ENCODE results near the gene NTM. TPM values are rescaled to one million over a fixed set of nuclear protein-coding genes. Genes with fewer than 3 reads are reported as not detected.

NTM gene
- polyA plus RNA-seq, 1 donor (not counting 4 experiments of a cell fraction or from before 2014, with no cell fraction given), result 47.9 TPM

DNA sequence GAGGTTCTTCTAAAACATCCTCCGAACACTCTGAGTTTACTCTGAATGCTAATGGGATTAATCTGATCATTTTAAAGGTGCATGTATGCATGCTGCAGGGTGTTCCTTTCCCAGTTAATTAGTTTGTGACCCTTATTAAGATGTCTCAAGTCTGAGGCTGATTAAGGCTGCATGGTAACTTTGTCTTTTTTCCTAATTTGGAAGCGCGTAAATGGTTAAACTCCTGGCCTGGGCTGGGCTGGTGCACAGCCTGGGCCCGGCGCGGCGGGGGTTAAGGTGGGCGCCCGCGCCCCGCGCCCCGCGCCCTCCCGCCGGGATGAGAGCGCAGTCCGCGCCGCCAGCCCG, 539.7 kb downstream of the NTM start:
- Histone ChIP-seq H3K4me1 (ENCODE audit: control insufficient read depth, extremely low read depth, insufficient read depth, low read length) (peaks cover 45% of the 10 kb centered on the region), H4K20me1 (ENCODE audit: control insufficient read depth, extremely low read depth, insufficient read depth, low read length) (no peaks in the 10 kb centered on the region), H3K9me3 (ENCODE audit: control insufficient read depth, low read depth, low read length) (no peaks in the 10 kb centered on the region), H3K36me3 (ENCODE audit: control insufficient read depth in 2 of 2, extremely low read depth in 1 of 2, insufficient read depth in 2 of 2, low read length in 2 of 2) (peaks cover 0 to 3% of the 10 kb centered on the region in 2 experiments), H2AFZ (ENCODE audit: control insufficient read depth, low read length) (no peak overlapping the region), H3K27me3 (ENCODE audit: control insufficient read depth, extremely low read depth, insufficient read depth, low read length) (no peaks in the 10 kb centered on the region), H3K4me3 (ENCODE audit: control insufficient read depth in 2 of 3, extremely low read depth in 1 of 3, insufficient read depth in 2 of 3, low read depth in 1 of 3, low read length in 3 of 3) (peak overlapping the region; percentile 65 to 84 (median 70)), H3K9me1 (ENCODE audit: control insufficient read depth, extremely low read depth, insufficient read depth, low read length) (no peaks in the 10 kb centered on the region), H3K4me2 (ENCODE audit: control insufficient read depth, extremely low read depth, insufficient read depth, low read depth, low read length) (peak overlapping the region; percentile 89), H3K9ac (ENCODE audit: control insufficient read depth, extremely low read depth, insufficient read depth, low read length) (peak overlapping the region; percentile 73), H3K79me2 (ENCODE audit: control insufficient read depth, insufficient read depth, low read length) (peaks cover 51% of the 10 kb centered on the region), H3K27ac (ENCODE audit: control insufficient read depth, insufficient read depth, low read length) (peak overlapping the region; percentile 52)
- no peak for TF ChIP-seq EZH2 (IDR thresholded peaks at IDR 0.05; ENCODE audit: low read length)
- TF ChIP-seq, protein P1, sequence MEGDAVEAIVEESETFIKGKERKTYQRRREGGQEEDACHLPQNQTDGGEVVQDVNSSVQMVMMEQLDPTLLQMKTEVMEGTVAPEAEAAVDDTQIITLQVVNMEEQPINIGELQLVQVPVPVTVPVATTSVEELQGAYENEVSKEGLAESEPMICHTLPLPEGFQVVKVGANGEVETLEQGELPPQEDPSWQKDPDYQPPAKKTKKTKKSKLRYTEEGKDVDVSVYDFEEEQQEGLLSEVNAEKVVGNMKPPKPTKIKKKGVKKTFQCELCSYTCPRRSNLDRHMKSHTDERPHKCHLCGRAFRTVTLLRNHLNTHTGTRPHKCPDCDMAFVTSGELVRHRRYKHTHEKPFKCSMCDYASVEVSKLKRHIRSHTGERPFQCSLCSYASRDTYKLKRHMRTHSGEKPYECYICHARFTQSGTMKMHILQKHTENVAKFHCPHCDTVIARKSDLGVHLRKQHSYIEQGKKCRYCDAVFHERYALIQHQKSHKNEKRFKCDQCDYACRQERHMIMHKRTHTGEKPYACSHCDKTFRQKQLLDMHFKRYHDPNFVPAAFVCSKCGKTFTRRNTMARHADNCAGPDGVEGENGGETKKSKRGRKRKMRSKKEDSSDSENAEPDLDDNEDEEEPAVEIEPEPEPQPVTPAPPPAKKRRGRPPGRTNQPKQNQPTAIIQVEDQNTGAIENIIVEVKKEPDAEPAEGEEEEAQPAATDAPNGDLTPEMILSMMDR (optimal IDR thresholded peaks at IDR 0.05 in 1 of 3, IDR thresholded peaks at IDR 0.05 in 1 of 3, conservative IDR thresholded peaks at IDR 0.05 in 1 of 3; ENCODE audit: extremely low read depth in 1 of 3, insufficient read depth in 2 of 3, low read length in 3 of 3), result no peak
- no peak for DNase-seq (ENCODE audit: low read depth, low spot score)
- dilution Hi-C loops (cut with MboI; ENCODE audit: extremely low pct_ligation_motif_present, low sequenced_read_pairs), result no loop called here
- FAIRE-seq, result no peak

DNA sequence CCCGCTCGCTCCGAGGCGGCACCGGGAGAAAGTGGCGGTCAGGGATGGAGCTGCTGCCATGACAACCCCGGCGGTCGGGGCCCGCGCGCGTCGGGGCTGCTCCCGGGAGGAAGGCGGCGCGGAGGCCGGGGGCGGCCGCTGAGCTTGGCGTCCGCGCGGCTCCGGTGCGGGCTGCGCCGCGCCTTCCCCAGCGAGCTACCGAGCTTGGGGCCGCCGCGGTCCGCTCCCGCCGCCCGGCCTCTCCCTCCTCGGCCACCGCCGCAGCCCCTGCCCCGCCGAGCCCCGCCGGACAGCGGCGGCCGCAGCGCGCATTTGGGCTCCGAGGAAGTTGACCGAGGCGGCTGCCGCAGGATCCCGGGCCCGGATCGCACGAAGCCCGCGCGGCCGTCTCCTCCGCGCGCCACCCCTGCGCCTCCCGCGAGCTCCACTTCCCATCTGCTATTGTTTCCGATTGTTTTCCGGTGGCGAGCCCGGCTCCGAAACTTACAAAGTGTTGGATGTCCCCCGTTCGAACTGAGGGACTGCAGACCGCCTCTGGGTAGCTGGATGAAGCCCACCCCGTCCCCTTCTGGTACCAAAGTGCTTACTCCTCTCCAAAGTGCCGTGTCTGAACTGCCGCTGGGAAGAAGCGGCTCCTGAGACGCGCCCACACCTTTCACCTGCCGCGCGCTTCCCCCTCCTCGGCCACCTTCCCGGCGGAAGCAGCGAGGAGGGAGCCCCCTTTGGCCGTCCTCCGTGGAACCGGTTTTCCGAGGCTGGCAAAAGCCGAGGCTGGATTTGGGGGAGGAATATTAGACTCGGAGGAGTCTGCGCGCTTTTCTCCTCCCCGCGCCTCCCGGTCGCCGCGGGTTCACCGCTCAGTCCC, 540.3 kb downstream of the NTM start:
- Histone ChIP-seq H3K27ac (ENCODE audit: control insufficient read depth, insufficient read depth, low read length) (peak overlapping the region; percentile 61), H3K36me3 (ENCODE audit: control insufficient read depth in 2 of 2, extremely low read depth in 1 of 2, insufficient read depth in 2 of 2, low read length in 2 of 2) (peaks cover 0 to 3% of the 10 kb centered on the region in 2 experiments), H4K20me1 (ENCODE audit: control insufficient read depth, extremely low read depth, insufficient read depth, low read length) (no peaks in the 10 kb centered on the region), H3K79me2 (ENCODE audit: control insufficient read depth, insufficient read depth, low read length) (peaks cover 53% of the 10 kb centered on the region), H3K9ac (ENCODE audit: control insufficient read depth, extremely low read depth, insufficient read depth, low read length) (peak overlapping the region; percentile 73), H3K9me3 (ENCODE audit: control insufficient read depth, low read depth, low read length) (no peaks in the 10 kb centered on the region), H3K27me3 (ENCODE audit: control insufficient read depth, extremely low read depth, insufficient read depth, low read length) (no peaks in the 10 kb centered on the region), H3K4me2 (ENCODE audit: control insufficient read depth, extremely low read depth, insufficient read depth, low read depth, low read length) (peak overlapping the region; percentile 89), H3K9me1 (ENCODE audit: control insufficient read depth, extremely low read depth, insufficient read depth, low read length) (no peaks in the 10 kb centered on the region), H3K4me1 (ENCODE audit: control insufficient read depth, extremely low read depth, insufficient read depth, low read length) (peaks cover 47% of the 10 kb centered on the region), H2AFZ (ENCODE audit: control insufficient read depth, low read length) (peak overlapping the region; percentile 46), H3K4me3 (ENCODE audit: control insufficient read depth in 2 of 3, extremely low read depth in 1 of 3, insufficient read depth in 2 of 3, low read depth in 1 of 3, low read length in 3 of 3) (peak overlapping the region; percentile 65 to 84 (median 72))
- dilution Hi-C loops (cut with MboI; ENCODE audit: extremely low pct_ligation_motif_present, low sequenced_read_pairs), result no loop called here
- DNase-seq (ENCODE audit: low read depth, low spot score) (no peak), FAIRE-seq (no peak)
- no peak for TF ChIP-seq EZH2 (IDR thresholded peaks at IDR 0.05; ENCODE audit: low read length)
- TF ChIP-seq, protein P1 (optimal IDR thresholded peaks at IDR 0.05 in 1 of 3, IDR thresholded peaks at IDR 0.05 in 1 of 3, conservative IDR thresholded peaks at IDR 0.05 in 1 of 3; ENCODE audit: extremely low read depth in 1 of 3, insufficient read depth in 2 of 3, low read length in 3 of 3), result no peak
